PC-3 (cell line): ENCODE data around the gene MTNR1B. TPM values are rescaled to one million over a fixed set of nuclear protein-coding genes. Genes with fewer than 3 reads are reported as not detected.

Experiments used
- ATAC-seq: fragments of 200-7000 bp; cut with Tn5 transposase; 2 replicates; pipeline ENCODE4 v1.9.1; 2020; ENCODE audit warnings: mild to moderate bottlenecking, moderate library complexity
- BruUV-seq: library from RNA; stranded (reverse); fragments of 400-500 nt; replicated peaks from 2 replicates; lab custom pipeline; 2021; lab: Mats Ljungman, UMichigan
- CTCF ChIA-PET: fragments of 300-600 bp; sonication (Branson Sonifier 250); formaldehyde crosslinking; loops from one replicate; lab custom pipeline; 2022; ENCODE audit warnings: antibody characterized with exemption; lab: Charles Lee
- POLR2A ChIA-PET: fragments of 300-600 bp; sonication (Branson Sonifier 250); formaldehyde crosslinking; loops from one replicate; lab custom pipeline; 2022; ENCODE audit warnings: antibody characterized with exemption; ENCODE audit not compliant: unreplicated experiment; lab: Charles Lee
- DNase-seq: peaks from one replicate; pipeline ENCODE4 v3.0.0-alpha.2; 2015
- H2AFZ ChIP-seq: fragments of 300-600 bp; sonication (generic); 2 replicates; pipeline ENCODE4 v1.6.0; 2016; ENCODE audit warnings: antibody characterized with exemption, low read length
- H3F3A ChIP-seq: fragments of 300-600 bp; sonication (generic); one replicate; pipeline ENCODE4 v1.6.0; 2017; ENCODE audit warnings: antibody characterized with exemption, low read length, control low read depth, mild to moderate bottlenecking; ENCODE audit not compliant: unreplicated experiment
- H3K27ac ChIP-seq: fragments of 300-600 bp; sonication (generic); 2 replicates; pipeline ENCODE4 v1.5.1; 2016; ENCODE audit warnings: mild to moderate bottlenecking, low read length
- H3K27me3 ChIP-seq: fragments of 300-600 bp; sonication (generic); 2 replicates; pipeline ENCODE4 v1.6.1; 2016; ENCODE audit warnings: low read length, mixed read lengths
- H3K36me3 ChIP-seq: fragments of 300-600 bp; sonication (generic); 2 replicates; pipeline ENCODE4 v1.6.1; 2016; ENCODE audit warnings: low read depth, mixed run types, low read length, mixed read lengths
- H3K4me1 ChIP-seq: fragments of 300-600 bp; sonication (generic); 2 replicates; pipeline ENCODE4 v1.5.1; 2016; ENCODE audit warnings: low read length; ENCODE audit not compliant: insufficient read depth
- H3K4me2 ChIP-seq: fragments of 300-600 bp; sonication (generic); 2 replicates; pipeline ENCODE4 v1.6.0; 2016; ENCODE audit warnings: low read length
- H3K4me3 ChIP-seq: fragments of 300-600 bp; sonication (generic); 2 replicates; pipeline ENCODE4 v1.5.1; 2016; ENCODE audit warnings: mild to moderate bottlenecking, low read length, mixed read lengths
- H3K79me2 ChIP-seq: fragments of 300-600 bp; sonication (generic); 2 replicates; pipeline ENCODE4 v1.6.1; 2017; ENCODE audit warnings: low read length, mixed read lengths
- H3K9ac ChIP-seq: fragments of 300-600 bp; sonication (generic); 2 replicates; pipeline ENCODE4 v1.6.0; 2016; ENCODE audit warnings: mild to moderate bottlenecking, low read length
- H3K9me2 ChIP-seq: fragments of 300-600 bp; sonication (generic); replicated peaks from 2 replicates; pipeline ENCODE4 v1.6.1; 2016; ENCODE audit warnings: mixed run types, low read length, mixed read lengths
- H3K9me3 ChIP-seq: fragments of 300-600 bp; sonication (generic); 2 replicates; pipeline ENCODE4 v1.6.1; 2016; ENCODE audit warnings: low read length, mixed read lengths
- H4K20me1 ChIP-seq: fragments of 300-600 bp; sonication (generic); 2 replicates; pipeline ENCODE4 v1.6.1; 2016; ENCODE audit warnings: low read length, mixed read lengths
- EZH2 ChIP-seq: fragments of 300-600 bp; sonication (generic); IDR thresholded peaks from one replicate; pipeline ENCODE4 v1.6.1; 2017; ENCODE audit warnings: antibody characterized with exemption, mild to moderate bottlenecking, low read length; ENCODE audit not compliant: unreplicated experiment
- EZH2phosphoT487 ChIP-seq: fragments of 300-600 bp; sonication (generic); IDR thresholded peaks from 2 replicates; pipeline ENCODE4 v1.6.1; 2018; ENCODE audit warnings: mild to moderate bottlenecking, antibody characterized with exemption, low read length, borderline replicate concordance
- intact Hi-C: fragments of 100-400 bp; cut with micrococcal nuclease; formaldehyde crosslinking; loops from 2 replicates; pipeline ENCODE4 v1.9.0; 2023
- total RNA-seq: library from RNA; depleted of rRNA; stranded (reverse); fragments of >200 nt; gene quantifications from 2 replicates; pipeline ENCODE4 v1.2.3, GENCODE V29; 2014
- TF ChIP-seq, protein P1 (sequence below): fragments of 300-600 bp; sonication (generic); conservative IDR thresholded peaks from 2 replicates; pipeline ENCODE4 v1.5.1; 2017; ENCODE audit warnings: antibody characterized with exemption, low read depth, mild to moderate bottlenecking, low read length

Gene MTNR1B
- total RNA-seq, 1 experiment from 2014 or later: not detected

DNA sequence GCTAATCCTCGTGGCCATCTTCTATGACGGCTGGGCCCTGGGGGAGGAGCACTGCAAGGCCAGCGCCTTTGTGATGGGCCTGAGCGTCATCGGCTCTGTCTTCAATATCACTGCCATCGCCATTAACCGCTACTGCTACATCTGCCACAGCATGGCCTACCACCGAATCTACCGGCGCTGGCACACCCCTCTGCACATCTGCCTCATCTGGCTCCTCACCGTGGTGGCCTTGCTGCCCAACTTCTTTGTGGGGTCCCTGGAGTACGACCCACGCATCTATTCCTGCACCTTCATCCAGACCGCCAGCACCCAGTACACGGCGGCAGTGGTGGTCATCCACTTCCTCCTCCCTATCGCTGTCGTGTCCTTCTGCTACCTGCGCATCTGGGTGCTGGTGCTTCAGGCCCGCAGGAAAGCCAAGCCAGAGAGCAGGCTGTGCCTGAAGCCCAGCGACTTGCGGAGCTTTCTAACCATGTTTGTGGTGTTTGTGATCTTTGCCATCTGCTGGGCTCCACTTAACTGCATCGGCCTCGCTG, 12.1 kb downstream of the MTNR1B start:
- TF ChIP-seq, protein P1, sequence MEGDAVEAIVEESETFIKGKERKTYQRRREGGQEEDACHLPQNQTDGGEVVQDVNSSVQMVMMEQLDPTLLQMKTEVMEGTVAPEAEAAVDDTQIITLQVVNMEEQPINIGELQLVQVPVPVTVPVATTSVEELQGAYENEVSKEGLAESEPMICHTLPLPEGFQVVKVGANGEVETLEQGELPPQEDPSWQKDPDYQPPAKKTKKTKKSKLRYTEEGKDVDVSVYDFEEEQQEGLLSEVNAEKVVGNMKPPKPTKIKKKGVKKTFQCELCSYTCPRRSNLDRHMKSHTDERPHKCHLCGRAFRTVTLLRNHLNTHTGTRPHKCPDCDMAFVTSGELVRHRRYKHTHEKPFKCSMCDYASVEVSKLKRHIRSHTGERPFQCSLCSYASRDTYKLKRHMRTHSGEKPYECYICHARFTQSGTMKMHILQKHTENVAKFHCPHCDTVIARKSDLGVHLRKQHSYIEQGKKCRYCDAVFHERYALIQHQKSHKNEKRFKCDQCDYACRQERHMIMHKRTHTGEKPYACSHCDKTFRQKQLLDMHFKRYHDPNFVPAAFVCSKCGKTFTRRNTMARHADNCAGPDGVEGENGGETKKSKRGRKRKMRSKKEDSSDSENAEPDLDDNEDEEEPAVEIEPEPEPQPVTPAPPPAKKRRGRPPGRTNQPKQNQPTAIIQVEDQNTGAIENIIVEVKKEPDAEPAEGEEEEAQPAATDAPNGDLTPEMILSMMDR: no peak
- no peak for TF ChIP-seq EZH2phosphoT487
- TF ChIP-seq EZH2: no peak
- no peaks in the 10 kb centered on the region for H3K79me2 ChIP-seq
- no peak overlapping the region for H3K4me3 ChIP-seq
- no peaks in the 10 kb centered on the region for H3K4me1 ChIP-seq
- CTCF ChIA-PET: no interaction called here
- no peaks in the 10 kb centered on the region for H3K36me3 ChIP-seq
- intact Hi-C loops: no loop called here
- H3F3A ChIP-seq: no peaks in the 10 kb centered on the region
- no peak overlapping the region for H3K27ac ChIP-seq
- no peaks in the 10 kb centered on the region for H3K9me3 ChIP-seq
- no peak for DNase-seq
- no peak overlapping the region for H3K9ac ChIP-seq
- POLR2A ChIA-PET: no interaction called here
- no peak overlapping the region for H2AFZ ChIP-seq
- ATAC-seq: no peak
- H4K20me1 ChIP-seq: no peaks in the 10 kb centered on the region
- H3K9me2 ChIP-seq: no peaks in the 10 kb centered on the region
- BruUV-seq: no TSS peak
- no peak overlapping the region for H3K4me2 ChIP-seq
- H3K27me3 ChIP-seq: no peaks in the 10 kb centered on the region

DNA sequence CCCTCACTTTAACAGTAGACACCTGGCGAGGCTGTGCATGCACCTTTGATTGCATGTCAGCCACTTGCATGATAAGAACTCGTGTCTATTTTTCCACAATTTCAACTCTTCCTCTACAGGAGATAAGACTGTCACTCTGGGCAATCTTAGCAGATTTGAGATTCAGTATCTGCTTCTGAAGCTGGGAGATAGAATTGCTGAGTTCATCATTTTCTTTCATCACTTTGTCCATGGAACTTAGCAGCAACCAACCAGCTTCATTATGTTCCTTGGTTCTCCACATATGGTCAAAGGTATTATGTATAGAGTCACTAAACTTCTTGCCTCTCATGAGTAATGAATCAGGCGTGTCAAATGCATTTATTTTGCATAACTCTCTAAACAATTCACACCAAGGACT, 17.1 kb downstream of the MTNR1B start:
- Histone ChIP-seq H3K27me3 (no peaks in the 10 kb centered on the region), H3K9me2 (no peaks in the 10 kb centered on the region), H3K4me2 (no peak overlapping the region), H3K36me3 (no peaks in the 10 kb centered on the region), H3K4me3 (no peak overlapping the region), H3K27ac (no peak overlapping the region), H2AFZ (no peak overlapping the region), H4K20me1 (no peaks in the 10 kb centered on the region), H3K9me3 (peaks cover 5% of the 10 kb centered on the region; the same call in 1 of the 2 replicates), H3K9ac (no peak overlapping the region), H3K79me2 (no peaks in the 10 kb centered on the region), H3K4me1 (no peaks in the 10 kb centered on the region), H3F3A (no peaks in the 10 kb centered on the region)
- DNase-seq: no peak
- intact Hi-C loops: no loop called here
- POLR2A ChIA-PET: no interaction called here
- CTCF ChIA-PET: no interaction called here
- no peak for ATAC-seq
- TF ChIP-seq, protein P1: no peak
- TF ChIP-seq EZH2phosphoT487: no peak
- no peak for TF ChIP-seq EZH2
- no TSS peak for BruUV-seq

DNA sequence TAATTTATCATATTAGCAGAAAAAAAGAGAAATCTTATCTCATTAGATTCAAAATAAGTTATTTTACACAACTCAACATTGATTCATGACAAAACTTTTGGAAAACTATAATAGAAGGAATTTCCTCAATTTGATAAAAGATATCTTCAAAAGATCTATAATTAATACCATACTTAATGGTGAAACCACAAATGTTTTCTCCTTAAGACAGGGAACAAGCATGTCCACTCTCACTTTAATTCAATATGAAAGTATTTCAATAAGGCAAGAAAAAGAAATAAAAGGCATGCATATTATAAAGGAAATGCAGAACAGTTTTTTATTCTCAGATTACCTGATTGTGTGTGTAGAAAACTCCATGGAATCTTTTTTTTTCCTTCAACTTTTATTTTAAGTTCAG, 23.6 kb downstream of the MTNR1B start:
- BruUV-seq: no TSS peak
- Histone ChIP-seq H3K27me3 (no peaks in the 10 kb centered on the region), H3K27ac (no peak overlapping the region), H3K4me2 (no peak overlapping the region), H3K9ac (no peak overlapping the region), H4K20me1 (no peaks in the 10 kb centered on the region), H3K4me1 (no peaks in the 10 kb centered on the region), H3F3A (no peaks in the 10 kb centered on the region), H3K9me2 (no peaks in the 10 kb centered on the region), H2AFZ (no peak overlapping the region), H3K4me3 (no peak overlapping the region), H3K9me3 (peaks cover 5% of the 10 kb centered on the region; the same call in 1 of the 2 replicates), H3K36me3 (no peaks in the 10 kb centered on the region), H3K79me2 (no peaks in the 10 kb centered on the region)
- no peak for TF ChIP-seq EZH2
- TF ChIP-seq, protein P1: no peak
- no peak for TF ChIP-seq EZH2phosphoT487
- DNase-seq: no peak
- intact Hi-C loops: no loop called here
- ChIA-PET CTCF (no interaction called here), POLR2A (no interaction called here)
- no peak for ATAC-seq
